Ishikawa (cell line): ENCODE results near the gene TNFSF11.

Source experiments
- CEBPB ChIP-seq: IDR thresholded peaks from 2 replicates; pipeline ENCODE4 v1.6.1; 2012
- EP300 ChIP-seq: IDR thresholded peaks from 2 replicates; pipeline ENCODE4 v1.6.1; 2012; ENCODE audit warnings: borderline replicate concordance
- MAX ChIP-seq: IDR thresholded peaks from 2 replicates; pipeline ENCODE4 v1.6.1; 2012
- REST ChIP-seq: IDR thresholded peaks from 2 replicates; pipeline ENCODE4 v1.6.1; 2012; ENCODE audit warnings: low read depth, mild to moderate bottlenecking
- TCF12 ChIP-seq: IDR thresholded peaks from 2 replicates; pipeline ENCODE4 v1.6.1; 2012; ENCODE audit warnings: low read depth
- TEAD4 ChIP-seq: IDR thresholded peaks from 2 replicates; pipeline ENCODE4 v1.6.1; 2012
- YY1 ChIP-seq: IDR thresholded peaks from 2 replicates; pipeline ENCODE4 v1.6.1; 2012; ENCODE audit warnings: low read depth

- no peak for TF ChIP-seq CEBPB
- TF ChIP-seq TCF12: no peak
- no peak for TF ChIP-seq MAX
- TF ChIP-seq EP300: no peak
- TF ChIP-seq TEAD4: no peak
- no peak for TF ChIP-seq YY1
- TF ChIP-seq REST: no peak
Measured at GRCh38 chr13:42526804-42527203, 47.1 kb upstream of the TNFSF11 start.
